NCI-H1105 (cell line): ENCODE measurements around the gene CTU1.

Experiments
- DNase-seq: peaks from one replicate; lab custom pipeline; 2025; lab: John Stamatoyannopoulos, UW

Gene CTU1

GRCh38 chr19:51131780-51132680 is 23.8 kb upstream of the CTU1 start:
- DNase-seq, result no peak

- DNase-seq, result no peak
These were observed 21.5 kb upstream of the CTU1 start for GRCh38 chr19:51129716-51130115.

GRCh38 chr19:51128227-51128626 is 20.0 kb upstream of the CTU1 start:
- DNase-seq, result no peak

GRCh38 chr19:51127755-51128154 is 19.5 kb upstream of the CTU1 start:
- DNase-seq, result no peak

GRCh38 chr19:51127032-51127431 is 18.8 kb upstream of the CTU1 start:
- DNase-seq, result no peak

GRCh38 chr19:51125421-51126075 is 17.3 kb upstream of the CTU1 start:
- DNase-seq, result no peak

GRCh38 chr19:51124729-51125128 is 16.5 kb upstream of the CTU1 start, which contains the start of gene SIGLEC9:
Gene SIGLEC9 (plus strand): TSS chr19:51124906. CDS start chr19:51124975, 69 bp downstream.
- DNase-seq, result no peak

- no peak for DNase-seq
These were observed 16.0 kb upstream of the CTU1 start for GRCh38 chr19:51124216-51124615.

GRCh38 chr19:51123802-51124201 is 15.6 kb upstream of the CTU1 start:
- DNase-seq, result no peak

- no peak for DNase-seq
These were observed 15.2 kb upstream of the CTU1 start for GRCh38 chr19:51123381-51123800.

- DNase-seq, result no peak
These were observed 14.1 kb upstream of the CTU1 start for GRCh38 chr19:51122112-51122981.

GRCh38 chr19:51121257-51121656 is 13.0 kb upstream of the CTU1 start:
- DNase-seq, result no peak

GRCh38 chr19:51120160-51120559 is 12.0 kb upstream of the CTU1 start:
- DNase-seq, result no peak

- no peak for DNase-seq
These were observed 11.4 kb upstream of the CTU1 start for GRCh38 chr19:51119611-51120010.

- DNase-seq, result no peak
These were observed 10.9 kb upstream of the CTU1 start for GRCh38 chr19:51119101-51119500.

GRCh38 chr19:51116736-51117286 is 8.6 kb upstream of the CTU1 start:
- DNase-seq, result no peak

GRCh38 chr19:51114087-51114729 is 6.0 kb upstream of the CTU1 start:
- DNase-seq, result no peak

GRCh38 chr19:51111606-51112005 is 3.4 kb upstream of the CTU1 start:
- no peak for DNase-seq

- DNase-seq, result no peak
These were observed 2.4 kb upstream of the CTU1 start for GRCh38 chr19:51110666-51110971.

GRCh38 chr19:51108805-51109146 is 567 bp upstream of the CTU1 start:
- peak; percentile 67 for DNase-seq

GRCh38 chr19:51107406-51108065 is 673 bp downstream of the CTU1 start:
- DNase-seq, result no peak
